NK-92 treated with Interleukin-12 subunit alpha and Interleukin-12 subunit beta, amount 100 ng/mL, for 24 hours (cell line): ENCODE results near the gene UMODL1.

ENCODE experiments used
- DNase-seq: peaks from one replicate; lab custom pipeline; 2025; lab: John Stamatoyannopoulos, UW

The UMODL1 gene

GRCh38 chr21:42039911-42040351, 31.2 kb upstream of the UMODL1 start:
- no peak for DNase-seq

GRCh38 chr21:42040411-42041180, 30.5 kb upstream of the UMODL1 start:
- DNase-seq: no peak

- no peak for DNase-seq
Measured at GRCh38 chr21:42041246-42041645, 29.9 kb upstream of the UMODL1 start.

- no peak for DNase-seq
Measured at GRCh38 chr21:42041711-42042110, 29.4 kb upstream of the UMODL1 start.

- DNase-seq: no peak
Measured at GRCh38 chr21:42042651-42043050, 28.5 kb upstream of the UMODL1 start.

GRCh38 chr21:42043201-42043895, 27.8 kb upstream of the UMODL1 start:
- DNase-seq: no peak

- no peak for DNase-seq
Measured at GRCh38 chr21:42043961-42044360, 27.2 kb upstream of the UMODL1 start.

- DNase-seq: no peak
Measured at GRCh38 chr21:42044871-42045495, 26.1 kb upstream of the UMODL1 start.

- no peak for DNase-seq
Measured at GRCh38 chr21:42047821-42048613, 23.1 kb upstream of the UMODL1 start.

GRCh38 chr21:42048870-42049577, 22.1 kb upstream of the UMODL1 start:
- DNase-seq: no peak

- no peak for DNase-seq
Measured at GRCh38 chr21:42049578-42050430, 21.3 kb upstream of the UMODL1 start.

- DNase-seq: no peak
Measured at GRCh38 chr21:42051788-42052187, 19.3 kb upstream of the UMODL1 start.

GRCh38 chr21:42055425-42055824, 15.7 kb upstream of the UMODL1 start:
- DNase-seq: no peak

GRCh38 chr21:42056468-42056867, 14.6 kb upstream of the UMODL1 start:
- DNase-seq: no peak

- DNase-seq: no peak
Measured at GRCh38 chr21:42056996-42057689, 14.0 kb upstream of the UMODL1 start.

GRCh38 chr21:42057851-42058437, 13.2 kb upstream of the UMODL1 start:
- no peak for DNase-seq

GRCh38 chr21:42058631-42059111, 12.4 kb upstream of the UMODL1 start:
- DNase-seq: no peak

- DNase-seq: no peak
Measured at GRCh38 chr21:42059141-42059540, 12.0 kb upstream of the UMODL1 start.

- DNase-seq: no peak
Measured at GRCh38 chr21:42059721-42060120, 11.4 kb upstream of the UMODL1 start.
